Subcutaneous abdominal adipose tissue (tissue), 5 donors: Measurements from ENCODE around the gene PRSS8.
"Not testable (repeated sequence)": the region's sequence is repeated elsewhere in the genome, so short reads cannot be mapped to it uniquely, and the experiment has no call there.

ENCODE experiments used
- H3K27ac ChIP-seq: one replicate; pipeline ENCODE4 v1.7.0; 2013; ENCODE audit warnings: low read depth, mild to moderate bottlenecking, inconsistent platforms, low read length, moderate library complexity
- H3K27me3 ChIP-seq, 5 donors: one replicate each; pipeline ENCODE4 v1.7.0; 2013; ENCODE audit warnings: low read length in 5 of 5, inconsistent platforms in 1 of 5; ENCODE audit not compliant: control insufficient read depth in 5 of 5, insufficient read depth in 4 of 5
- H3K36me3 ChIP-seq, 5 donors: one replicate each; pipeline ENCODE4 v1.7.0; 2013; ENCODE audit warnings: low read length in 5 of 5; ENCODE audit not compliant: control insufficient read depth in 5 of 5, insufficient read depth in 5 of 5
- H3K4me1 ChIP-seq, 5 donors: one replicate each; pipeline ENCODE4 v1.7.0; 2013; ENCODE audit warnings: low read length in 5 of 5, mild to moderate bottlenecking in 3 of 5, moderate library complexity in 1 of 5; ENCODE audit not compliant: control insufficient read depth in 5 of 5, insufficient read depth in 5 of 5
- H3K4me3 ChIP-seq, 5 donors: one replicate each; pipeline ENCODE4 v1.7.0; 2013; ENCODE audit warnings: low read length in 5 of 5, low read depth in 1 of 5
- H3K9ac ChIP-seq, 5 donors: one replicate each; pipeline ENCODE4 v1.7.0; 2013; ENCODE audit warnings: low read length in 5 of 5, mild to moderate bottlenecking in 4 of 5, moderate library complexity in 3 of 5
- H3K9me3 ChIP-seq, 5 donors: one replicate each; pipeline ENCODE4 v1.7.0; 2013; ENCODE audit warnings: low read length in 5 of 5; ENCODE audit not compliant: control insufficient read depth in 5 of 5
- donor health status: healthy.
- donor health status: healthy.
- donor health status: healthy.
- donor health status: healthy.
- donor health status: healthy.

The PRSS8 gene

DNA sequence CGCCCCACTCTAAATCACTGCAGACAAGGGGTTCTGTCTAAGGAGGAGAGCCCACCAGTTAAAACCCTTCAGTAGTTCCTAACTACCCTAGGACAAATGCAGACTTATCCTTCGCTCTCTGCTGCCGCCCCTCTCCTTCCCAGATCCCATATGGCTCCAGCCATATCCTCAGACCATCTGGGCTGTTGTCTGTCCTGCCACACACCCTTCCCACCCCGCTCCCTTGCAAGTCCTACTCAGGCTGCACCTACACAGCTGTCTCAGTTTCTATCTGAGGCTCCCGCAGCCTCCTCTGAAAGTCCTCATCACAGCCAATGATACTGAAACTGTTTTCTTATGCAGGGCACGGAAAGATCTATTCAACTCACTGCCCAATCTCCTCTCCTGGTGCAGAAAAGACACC, 28.1 kb downstream of the PRSS8 start:
- Histone ChIP-seq H3K27ac (no peak overlapping the region), H3K9ac (no peak overlapping the region), H3K4me1 (peaks cover 2 to 29% (median 24%) of the 10 kb centered on the region in 5 donors), H3K36me3 (peaks cover 0 to 33% (median 32%) of the 10 kb centered on the region in 5 donors), H3K4me3 (peak overlapping the region in 1 of 5 donors; percentile 19), H3K9me3 (no peaks in the 10 kb centered on the region), H3K27me3 (no peaks in the 10 kb centered on the region)

DNA sequence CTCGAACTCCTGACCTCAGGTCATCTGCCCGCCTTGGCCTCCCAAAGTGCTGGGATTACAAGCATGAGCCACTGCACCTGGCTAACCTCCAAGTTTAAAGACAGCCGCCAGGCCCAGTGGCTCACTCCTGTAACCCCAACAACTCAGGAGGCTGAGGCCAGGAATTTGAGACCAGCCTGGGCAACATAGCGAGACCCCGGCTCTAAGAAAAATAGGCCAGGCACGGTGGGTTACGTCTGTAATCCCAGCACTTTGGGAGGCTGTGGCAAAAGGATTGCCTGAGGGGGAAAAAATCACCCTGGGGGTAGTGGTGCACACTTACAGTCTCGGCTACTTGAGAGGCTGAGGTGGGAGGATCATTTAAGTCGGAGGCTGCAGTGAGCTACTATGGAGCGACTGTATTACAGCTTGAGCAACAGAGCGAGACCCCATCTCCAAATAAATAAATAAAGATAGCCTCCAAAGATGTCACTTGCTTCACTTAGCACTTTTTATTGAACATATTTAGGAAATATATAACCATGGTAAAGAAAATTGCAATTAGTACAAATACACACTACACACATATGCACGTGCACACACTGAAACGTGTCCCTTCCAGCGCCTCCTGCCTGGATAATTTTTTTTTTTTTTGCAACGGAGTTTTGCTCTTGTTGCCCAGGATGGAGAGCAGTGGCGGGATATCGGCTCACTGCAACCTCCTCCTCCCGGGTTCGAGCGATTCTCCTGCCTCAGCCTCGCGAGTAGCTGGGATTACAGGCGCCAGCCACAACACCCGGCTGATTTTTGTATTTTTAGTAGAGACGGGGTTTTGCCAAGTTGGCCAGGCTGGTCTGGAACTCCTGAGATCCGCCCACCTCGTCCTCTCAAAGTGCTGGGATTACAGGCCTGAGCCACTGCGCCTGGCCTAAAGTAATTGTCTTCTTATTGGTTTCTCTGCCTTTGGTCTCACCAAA, 28.7 kb downstream of the PRSS8 start:
- Histone ChIP-seq H3K9ac (no peak overlapping the region), H3K4me1 (peaks cover 2 to 28% (median 21%) of the 10 kb centered on the region in 5 donors), H3K27me3 (no peaks in the 10 kb centered on the region), H3K9me3 (no peaks in the 10 kb centered on the region), H3K27ac (no peak overlapping the region), H3K36me3 (peaks cover 0 to 26% (median 26%) of the 10 kb centered on the region in 5 donors), H3K4me3 (no peak overlapping the region)

DNA sequence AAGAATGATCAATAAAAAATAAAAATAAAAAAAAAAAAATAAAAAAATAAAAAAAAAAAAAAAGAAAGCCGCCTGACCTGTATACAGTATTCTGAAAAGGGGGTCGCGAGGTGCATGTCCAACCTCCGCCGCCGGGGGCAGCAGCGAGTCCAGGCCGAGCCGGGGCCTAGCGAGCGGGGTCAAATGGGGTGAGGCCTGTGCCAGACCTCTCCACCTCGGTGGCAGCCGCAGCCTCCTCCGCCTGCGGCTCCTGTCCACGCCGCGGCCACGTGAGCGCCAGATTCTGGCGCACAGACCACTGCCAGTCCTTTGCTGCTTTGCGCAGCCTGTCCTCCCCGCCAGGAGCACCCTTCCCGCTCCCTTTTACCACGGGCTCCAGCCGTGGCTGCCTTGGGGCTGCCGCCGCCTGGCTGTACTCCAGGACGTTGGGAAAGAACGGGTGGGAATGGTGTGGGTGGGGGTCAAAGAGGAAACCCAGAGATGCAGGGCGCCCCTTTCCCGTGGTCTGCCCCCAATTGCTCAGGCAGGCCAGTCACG, 29.8 kb downstream of the PRSS8 start:
- no peak overlapping the region for H3K27ac ChIP-seq
- no peaks in the 10 kb centered on the region for H3K27me3 ChIP-seq
- peak overlapping the region in 3 of 5 donors; percentile 34 to 48 (median 36) for H3K4me3 ChIP-seq
- H3K9me3 ChIP-seq: no peaks in the 10 kb centered on the region
- H3K4me1 ChIP-seq: peaks cover 2 to 28% (median 21%) of the 10 kb centered on the region in 5 donors
- peaks cover 0 to 16% (median 15%) of the 10 kb centered on the region in 5 donors for H3K36me3 ChIP-seq
- H3K9ac ChIP-seq: no peak overlapping the region

DNA sequence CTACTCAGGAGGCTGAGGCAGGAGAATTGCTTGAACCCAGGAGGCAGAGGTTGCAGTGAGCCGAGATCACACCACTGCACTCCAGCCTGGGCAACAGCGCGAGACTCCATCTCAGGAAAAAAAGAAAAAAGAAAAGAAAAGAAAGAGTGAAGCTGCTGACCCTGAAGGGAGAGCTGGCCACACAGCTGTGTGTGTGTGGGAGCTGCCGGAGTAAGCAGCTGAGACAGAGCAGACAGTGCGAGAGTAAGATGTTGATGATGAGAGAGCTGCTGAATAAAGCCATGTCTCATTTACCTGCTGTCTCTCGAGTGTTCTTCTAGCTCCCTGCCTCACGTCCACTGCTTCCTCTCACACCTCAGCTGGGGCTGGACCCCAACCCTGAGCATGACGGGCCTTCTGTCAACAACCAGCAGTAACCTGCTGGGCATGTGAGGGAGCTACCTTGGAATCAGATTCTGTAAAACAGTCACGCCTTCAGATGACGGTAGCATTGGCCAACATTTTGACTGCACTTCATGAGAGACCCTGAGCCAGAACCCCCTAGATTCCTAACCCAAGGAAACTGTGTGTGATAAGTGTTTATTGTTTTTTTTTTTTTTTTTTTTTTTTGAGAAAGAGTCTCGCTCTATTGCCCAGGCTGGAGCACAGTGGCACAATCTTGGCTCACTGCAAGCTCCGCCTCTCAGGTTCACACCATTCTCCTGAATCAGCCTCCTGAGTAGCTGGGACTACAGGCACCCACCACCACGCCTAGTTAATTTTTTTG, 34.5 kb downstream of the PRSS8 start:
- not testable (repeated sequence) for H3K27ac ChIP-seq, H3K4me1 ChIP-seq, H3K9me3 ChIP-seq

DNA sequence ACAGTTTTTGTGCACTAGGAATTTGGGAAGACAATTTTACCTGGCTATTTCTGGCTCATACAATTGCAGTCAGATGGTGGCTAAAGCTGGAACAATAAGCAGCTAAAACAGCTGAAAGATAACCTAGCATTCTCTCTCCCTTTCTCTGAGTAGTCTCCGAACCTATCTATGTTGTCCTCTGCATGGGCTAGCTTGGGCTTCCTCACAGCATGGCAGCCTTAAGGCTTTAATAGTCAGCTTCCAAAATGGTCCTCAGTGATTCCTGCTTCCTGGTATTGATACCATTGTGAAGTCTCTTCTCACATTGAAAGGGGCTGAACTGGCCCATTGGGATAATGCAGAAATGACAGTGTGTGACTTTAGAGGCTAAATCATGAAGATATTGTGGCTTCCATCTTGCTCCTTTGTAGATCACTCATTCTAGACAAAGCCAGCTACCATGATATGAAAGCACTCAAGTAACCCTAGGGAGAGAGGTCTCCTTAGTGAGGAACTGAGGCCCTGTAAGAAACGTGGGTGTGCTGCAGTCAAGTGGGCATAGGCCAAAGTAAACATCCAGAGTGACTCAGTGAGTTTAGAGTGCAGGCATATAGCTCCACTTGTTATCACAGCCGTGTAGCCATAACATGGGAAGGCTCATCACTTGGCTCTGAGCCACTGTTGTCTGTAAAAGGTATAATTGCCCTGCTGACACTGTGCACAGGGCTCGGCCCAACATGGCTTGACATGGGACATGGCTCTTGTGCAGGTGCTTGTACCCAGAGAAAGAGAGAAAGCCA, 35.5 kb downstream of the PRSS8 start:
- H3K4me3 ChIP-seq: no peak overlapping the region
- H3K9me3 ChIP-seq: peaks cover 0 to 8% (median 5%) of the 10 kb centered on the region in 5 donors
- H3K4me1 ChIP-seq: peaks cover 0 to 9% (median 4%) of the 10 kb centered on the region in 5 donors
- no peaks in the 10 kb centered on the region for H3K36me3 ChIP-seq
- H3K27ac ChIP-seq: no peak overlapping the region
- H3K27me3 ChIP-seq: no peaks in the 10 kb centered on the region
- H3K9ac ChIP-seq: no peak overlapping the region

More for the DNA sequence above, 34.5 kb downstream of the PRSS8 start:
- H3K27me3 ChIP-seq, H3K36me3 ChIP-seq, H3K4me3 ChIP-seq, H3K9ac ChIP-seq: not testable (repeated sequence)

DNA sequence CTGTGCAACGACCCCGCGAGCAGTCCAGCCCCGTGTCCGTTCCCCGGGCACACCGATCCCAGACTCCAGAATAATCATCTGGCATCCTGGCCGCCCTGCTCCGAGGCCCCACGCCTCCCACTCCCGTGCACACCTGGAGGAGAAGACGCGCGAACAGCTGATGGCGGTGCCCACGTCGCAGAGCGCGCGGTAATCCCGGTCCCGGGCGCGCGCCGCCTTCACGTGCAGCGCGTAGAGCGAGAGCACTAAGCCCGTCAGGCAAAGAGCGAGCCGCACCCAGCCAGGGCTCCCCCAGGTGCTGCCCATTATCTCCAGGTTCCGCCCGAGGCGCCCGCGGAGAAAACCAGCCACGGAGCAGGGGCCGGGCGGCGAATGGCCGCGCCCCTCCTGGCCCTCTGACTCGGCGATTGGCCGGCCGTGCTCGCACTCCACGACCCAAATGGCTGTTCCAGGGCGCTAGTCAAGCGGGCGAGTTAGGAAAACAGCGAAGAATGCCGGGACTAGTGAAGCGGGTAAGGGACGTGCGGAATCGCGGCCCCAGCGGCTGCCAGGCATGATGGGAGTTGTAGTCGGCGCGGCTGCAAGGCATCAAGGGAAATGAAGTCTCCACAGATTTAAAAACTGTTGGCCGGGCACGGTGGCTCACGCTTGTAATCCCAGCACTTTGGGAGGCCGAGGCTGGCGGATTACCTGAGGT, 41.0 kb downstream of the PRSS8 start, which contains the start of gene VKORC1:
Gene VKORC1 (minus strand): TSS at position 374 of the 697 bp plus-strand sequence. CDS start 68 bp downstream, at position 306.
- Histone ChIP-seq H3K4me3 (peak within 1 kb of the TSS; percentile 84 to 97 (median 90)), H3K27me3 (no peaks in the 10 kb centered on the region), H3K9ac (peak within 1 kb of the TSS in 4 of 5 donors; percentile 67 to 95 (median 84)), H3K27ac (peak within 1 kb of the TSS; percentile 50), H3K9me3 (peaks cover 0 to under 1% (median 0%) of the 10 kb centered on the region in 5 donors), H3K36me3 (peaks cover 0 to 15% (median 12%) of the 10 kb centered on the region in 5 donors), H3K4me1 (peaks cover 0 to 24% (median 16%) of the 10 kb centered on the region in 5 donors)

DNA sequence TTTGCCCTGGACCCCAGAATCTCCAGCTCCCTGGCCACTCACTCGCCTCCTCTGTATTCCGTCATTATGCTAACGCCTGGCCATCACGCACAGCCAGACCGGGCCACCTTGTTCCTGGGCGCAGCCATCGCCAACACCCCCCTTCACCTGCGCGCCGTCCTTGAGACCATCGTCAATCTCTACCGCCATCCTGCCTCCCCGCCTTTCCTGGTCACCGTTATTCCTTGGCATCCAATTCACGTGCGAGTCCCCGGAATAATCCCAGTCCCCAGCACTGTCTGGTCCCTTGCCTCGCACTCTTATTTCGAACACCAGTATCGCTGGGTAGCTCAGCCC, 41.5 kb downstream of the PRSS8 start:
- peaks cover 0 to 24% (median 16%) of the 10 kb centered on the region in 5 donors for H3K4me1 ChIP-seq

DNA sequence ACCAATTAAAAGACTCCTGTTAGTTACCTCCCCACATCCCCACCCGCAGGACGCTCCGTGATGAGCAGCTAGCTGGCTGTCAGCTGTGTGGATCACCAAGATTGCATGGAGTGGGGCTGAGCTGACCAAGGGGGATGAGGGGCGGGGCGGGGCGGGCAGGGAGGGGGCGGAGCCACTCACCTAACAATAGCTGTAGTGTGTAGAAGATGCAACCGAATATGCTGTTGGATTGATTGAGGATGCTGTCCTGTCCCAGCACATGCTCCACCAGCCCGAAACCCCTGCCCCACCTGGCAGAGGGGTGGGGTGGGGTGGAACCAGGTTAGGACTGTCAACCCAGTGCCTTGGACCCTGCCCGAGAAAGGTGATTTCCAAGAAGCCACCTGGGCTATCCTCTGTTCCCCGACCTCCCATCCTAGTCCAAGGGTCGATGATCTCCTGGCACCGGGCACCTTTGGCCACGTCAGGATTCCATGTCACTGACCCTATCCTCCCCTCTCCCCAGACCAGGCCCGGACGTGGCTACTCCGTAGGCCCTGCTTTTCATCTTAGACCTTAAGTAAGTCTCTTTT, 42.3 kb downstream of the PRSS8 start:
- peak overlapping the region in 2 of 5 donors; percentile 36 for H3K4me3 ChIP-seq
- no peaks in the 10 kb centered on the region for H3K9me3 ChIP-seq
- H3K4me1 ChIP-seq: peaks cover 0 to 24% (median 16%) of the 10 kb centered on the region in 5 donors
- peaks cover 0 to 24% (median 17%) of the 10 kb centered on the region in 5 donors for H3K36me3 ChIP-seq
- no peaks in the 10 kb centered on the region for H3K27me3 ChIP-seq
- no peak overlapping the region for H3K27ac ChIP-seq
- peak overlapping the region in 2 of 5 donors; percentile 80 to 87 for H3K9ac ChIP-seq

More for the DNA sequence above, 41.5 kb downstream of the PRSS8 start:
- peak overlapping the region; percentile 50 for H3K27ac ChIP-seq
- peak overlapping the region in 4 of 5 donors; percentile 67 to 95 (median 84) for H3K9ac ChIP-seq
- H3K9me3 ChIP-seq: no peaks in the 10 kb centered on the region
- H3K4me3 ChIP-seq: peak overlapping the region; percentile 84 to 97 (median 90)
- peaks cover 0 to 16% (median 15%) of the 10 kb centered on the region in 5 donors for H3K36me3 ChIP-seq
- H3K27me3 ChIP-seq: no peaks in the 10 kb centered on the region
